ENCODE results near the gene ERFL.

The ERFL gene

DNA sequence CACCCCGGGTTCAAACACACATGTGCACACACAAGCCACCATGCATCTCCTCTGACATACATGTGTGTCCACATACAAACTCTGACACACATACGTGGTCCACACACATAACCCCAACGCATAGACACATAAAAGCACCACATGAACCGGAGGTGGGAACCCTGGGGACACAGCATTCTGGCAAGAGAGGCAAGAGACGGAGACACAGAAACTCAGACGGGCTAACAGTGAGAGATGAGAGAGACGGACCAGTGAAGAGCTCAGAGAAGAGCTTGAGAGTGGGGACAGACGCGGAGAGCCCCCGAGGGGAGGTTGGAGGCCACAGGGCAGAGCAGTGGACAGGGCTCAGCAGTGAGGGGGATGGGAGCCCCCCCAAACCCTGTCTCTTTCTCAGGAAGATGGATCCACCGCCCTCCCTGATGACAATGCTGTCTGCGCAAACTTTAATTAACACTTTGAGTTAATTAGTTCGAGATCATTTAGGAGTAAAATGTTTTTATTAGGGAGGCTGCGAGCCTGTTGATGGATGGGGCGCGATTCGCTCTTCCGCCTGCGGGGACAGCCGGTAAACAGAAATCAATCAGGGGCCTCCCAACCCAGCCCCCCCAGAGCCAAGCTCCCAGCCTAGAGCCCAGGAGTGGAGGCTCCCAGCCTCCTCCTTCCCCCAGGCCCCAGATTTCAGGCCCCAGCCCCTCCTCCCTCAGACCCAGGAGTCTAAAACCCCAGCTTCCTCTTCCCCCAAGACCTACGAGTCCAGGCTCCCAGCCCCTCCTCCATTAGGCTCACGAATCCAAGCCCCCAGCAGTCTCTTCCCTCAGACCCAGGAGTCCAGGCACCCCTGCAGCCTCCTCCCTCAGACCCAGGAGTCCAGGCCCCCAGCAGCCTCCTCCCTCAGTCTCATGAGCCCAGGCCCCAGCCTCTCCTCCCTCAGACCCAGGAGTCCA is 9.5 kb upstream of the ERFL start:
- Histone ChIP-seq H3K36me3 (no peaks in the 10 kb centered on the region), H3K4me3 (no peak overlapping the region), H3K9me3 (no peaks in the 10 kb centered on the region), H3K27me3 (peaks cover 7 to 79% of the 10 kb centered on the region in 2 donors), H3K4me1 (peaks cover 0 to 23% (median 16%) of the 10 kb centered on the region in 4 donors), H3K27ac (no peak overlapping the region)
- intact Hi-C loops (cut with DNase I; ENCODE audit: low total_unique reads) = no loop called here
- TF ChIP-seq, protein P1, sequence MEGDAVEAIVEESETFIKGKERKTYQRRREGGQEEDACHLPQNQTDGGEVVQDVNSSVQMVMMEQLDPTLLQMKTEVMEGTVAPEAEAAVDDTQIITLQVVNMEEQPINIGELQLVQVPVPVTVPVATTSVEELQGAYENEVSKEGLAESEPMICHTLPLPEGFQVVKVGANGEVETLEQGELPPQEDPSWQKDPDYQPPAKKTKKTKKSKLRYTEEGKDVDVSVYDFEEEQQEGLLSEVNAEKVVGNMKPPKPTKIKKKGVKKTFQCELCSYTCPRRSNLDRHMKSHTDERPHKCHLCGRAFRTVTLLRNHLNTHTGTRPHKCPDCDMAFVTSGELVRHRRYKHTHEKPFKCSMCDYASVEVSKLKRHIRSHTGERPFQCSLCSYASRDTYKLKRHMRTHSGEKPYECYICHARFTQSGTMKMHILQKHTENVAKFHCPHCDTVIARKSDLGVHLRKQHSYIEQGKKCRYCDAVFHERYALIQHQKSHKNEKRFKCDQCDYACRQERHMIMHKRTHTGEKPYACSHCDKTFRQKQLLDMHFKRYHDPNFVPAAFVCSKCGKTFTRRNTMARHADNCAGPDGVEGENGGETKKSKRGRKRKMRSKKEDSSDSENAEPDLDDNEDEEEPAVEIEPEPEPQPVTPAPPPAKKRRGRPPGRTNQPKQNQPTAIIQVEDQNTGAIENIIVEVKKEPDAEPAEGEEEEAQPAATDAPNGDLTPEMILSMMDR (IDR thresholded peaks at IDR 0.05) = no peak
- no peak for DNase-seq

DNA sequence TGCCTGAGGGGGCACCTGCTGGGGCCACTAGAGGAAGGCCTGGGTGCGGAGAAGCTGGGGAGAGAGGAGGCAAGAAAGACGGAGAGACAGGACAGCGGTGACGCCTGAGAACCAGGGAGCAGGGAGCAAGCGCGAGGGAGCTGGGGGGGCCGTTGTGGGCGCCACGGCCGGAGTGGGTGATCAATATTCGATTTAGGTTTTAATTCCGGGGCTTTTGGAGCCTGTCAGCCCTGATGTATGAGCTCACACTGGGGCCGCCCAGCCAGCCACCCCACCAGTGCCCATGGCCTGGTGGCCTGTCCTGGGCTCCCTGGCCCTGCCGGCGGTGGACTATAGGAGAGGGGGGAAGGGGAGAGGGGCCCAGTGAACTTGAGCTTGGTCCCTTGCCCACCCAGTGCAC is 8.7 kb upstream of the ERFL start:
- Histone ChIP-seq H3K4me1 (peaks cover 0 to 23% (median 16%) of the 10 kb centered on the region in 4 donors), H3K27me3 (peaks cover 10 to 81% of the 10 kb centered on the region in 2 donors)
- intact Hi-C loops (cut with DNase I; ENCODE audit: low total_unique reads) = no loop called here

DNA sequence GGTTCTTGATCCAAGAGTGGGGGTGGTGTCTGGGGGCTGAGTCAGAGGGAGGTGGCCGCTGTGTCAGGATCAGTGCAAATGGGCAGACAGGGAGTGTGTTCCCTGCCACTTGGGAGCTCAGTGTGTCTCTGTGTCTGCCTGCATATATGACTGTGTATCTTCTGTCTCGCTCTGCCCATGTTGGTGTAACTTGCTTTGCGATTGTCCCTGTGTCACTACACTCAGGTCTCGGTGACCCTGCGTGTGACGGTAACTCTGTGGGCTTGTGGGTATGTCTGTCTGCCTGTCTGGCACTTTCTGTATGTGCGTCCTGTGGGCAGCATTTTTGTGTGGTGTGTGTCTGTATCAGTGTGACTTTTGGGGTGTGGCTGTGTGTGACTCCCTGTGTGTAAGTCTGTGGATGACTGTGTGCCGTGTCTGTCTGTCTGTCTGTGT is 8.2 kb upstream of the ERFL start:
- Histone ChIP-seq H3K4me1 (peaks cover 0 to 21% (median 16%) of the 10 kb centered on the region in 4 donors), H3K4me3 (no peak overlapping the region), H3K27ac (no peak overlapping the region), H3K9me3 (no peaks in the 10 kb centered on the region), H3K27me3 (peaks cover 10 to 81% of the 10 kb centered on the region in 2 donors), H3K36me3 (no peaks in the 10 kb centered on the region)
- intact Hi-C loops (cut with DNase I; ENCODE audit: low total_unique reads) = no loop called here
- no peak for DNase-seq
- TF ChIP-seq, protein P1 (IDR thresholded peaks at IDR 0.05) = no peak

More for the DNA sequence above, 8.7 kb upstream of the ERFL start:
- no peaks in the 10 kb centered on the region for H3K9me3 ChIP-seq
- no peak overlapping the region for H3K27ac ChIP-seq
- no peak for DNase-seq
- H3K36me3 ChIP-seq = no peaks in the 10 kb centered on the region
- TF ChIP-seq, protein P1 (IDR thresholded peaks at IDR 0.05) = no peak
- H3K4me3 ChIP-seq = no peak overlapping the region

DNA sequence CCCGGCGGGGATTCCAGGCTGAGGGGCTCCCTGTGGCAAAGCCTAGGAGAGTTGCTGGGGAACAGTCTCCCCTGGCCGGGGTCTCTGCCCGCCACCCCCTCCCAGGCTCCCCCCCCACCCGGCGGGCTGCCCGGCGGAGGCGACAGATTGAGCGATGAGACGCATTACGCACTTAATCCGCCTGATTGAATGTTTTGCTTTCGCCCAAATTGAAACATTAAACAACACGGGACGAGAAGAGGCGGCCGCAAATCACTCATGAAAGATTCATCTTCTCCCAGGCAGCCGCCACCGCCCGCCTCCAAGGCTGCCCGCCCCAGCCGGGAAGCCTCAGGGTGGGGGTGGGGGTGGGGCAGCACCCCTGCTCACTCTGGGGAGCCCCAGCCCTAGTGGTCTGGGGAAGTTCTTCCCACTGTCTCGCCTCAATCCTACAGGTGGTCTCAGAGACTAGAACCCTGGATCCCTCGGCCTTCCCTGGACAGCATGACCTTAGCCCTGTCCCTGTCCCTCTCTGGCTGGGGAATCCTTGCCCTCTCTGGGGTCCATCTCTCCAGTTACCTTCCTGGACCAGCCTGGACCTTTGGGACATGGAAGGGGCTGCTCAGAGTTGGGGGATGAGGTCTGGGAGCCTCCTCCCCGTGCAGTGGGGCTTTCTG is 7.6 kb upstream of the ERFL start:
- Histone ChIP-seq H3K4me3 (no peak overlapping the region), H3K9me3 (no peaks in the 10 kb centered on the region), H3K4me1 (peaks cover 0 to 16% (median 12%) of the 10 kb centered on the region in 4 donors), H3K27me3 (peaks cover 10 to 81% of the 10 kb centered on the region in 2 donors), H3K27ac (no peak overlapping the region), H3K36me3 (no peaks in the 10 kb centered on the region)
- no peak for DNase-seq
- intact Hi-C loops (cut with DNase I; ENCODE audit: low total_unique reads) = no loop called here
- TF ChIP-seq, protein P1 (IDR thresholded peaks at IDR 0.05) = no peak

DNA sequence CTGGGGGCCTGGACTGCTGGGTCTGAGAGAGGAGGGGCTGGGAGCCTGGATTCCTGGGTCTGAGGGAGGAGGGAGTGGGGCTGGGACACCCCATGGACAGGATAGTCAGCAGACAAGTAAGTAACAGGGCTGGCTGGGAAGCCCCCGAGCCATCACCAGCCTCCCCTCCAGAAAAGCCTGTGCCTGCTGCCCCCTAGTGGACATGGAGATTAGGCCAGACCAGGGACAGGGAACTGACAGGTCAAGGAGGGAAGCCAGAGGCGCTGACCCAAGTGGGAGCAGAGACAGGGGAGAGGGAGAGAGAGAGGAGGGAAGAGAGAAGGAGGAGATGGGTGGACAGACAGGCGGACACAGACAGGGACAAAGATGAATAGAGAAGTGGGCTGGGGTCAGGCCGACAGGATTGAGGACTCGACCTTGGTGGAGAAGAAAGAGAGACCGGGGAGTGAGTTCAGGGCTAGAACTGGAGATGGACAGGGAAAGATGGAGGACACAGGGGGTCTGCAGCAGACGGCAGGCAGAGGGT is 6.7 kb upstream of the ERFL start:
- no peaks in the 10 kb centered on the region for H3K36me3 ChIP-seq
- peaks cover 3 to 81% of the 10 kb centered on the region in 2 donors for H3K27me3 ChIP-seq
- TF ChIP-seq, protein P1 (IDR thresholded peaks at IDR 0.05) = peak; percentile 64 to 72
- peaks cover 0 to 6% (median 3%) of the 10 kb centered on the region in 4 donors for H3K4me1 ChIP-seq
- H3K4me3 ChIP-seq = no peak overlapping the region
- H3K27ac ChIP-seq = no peak overlapping the region
- H3K9me3 ChIP-seq = no peaks in the 10 kb centered on the region
- intact Hi-C loops (cut with DNase I; ENCODE audit: low total_unique reads) = no loop called here
- peak in 1 of 2 donors; percentile 59 for DNase-seq

Data from tibial artery (tissue), 4 donors.